Astrocyte (in vitro differentiated cells and primary cell): ENCODE data around the gene ZNF726. TPM values are rescaled to one million over a fixed set of nuclear protein-coding genes. Genes with fewer than 3 reads are reported as not detected.

Experiments used
- DNase-seq: peaks from one replicate; pipeline ENCODE4 v3.0.0-alpha.2; 2010; ENCODE audit warnings: low read depth
- FAIRE-seq: peaks from 2 replicates; lab custom pipeline; 2011; peaks lifted over from hg19 to GRCh38; lab: Jason Lieb, UNC
- H2AFZ ChIP-seq: 2 replicates; pipeline ENCODE4 v1.6.0; 2012; ENCODE audit warnings: low read depth, low read length, inconsistent platforms
- H3K27ac ChIP-seq: 2 replicates; pipeline ENCODE4 v1.5.1; 2011; ENCODE audit warnings: low read depth, low read length, inconsistent platforms
- H3K27me3 ChIP-seq: 2 replicates; pipeline ENCODE4 v1.6.0; 2011; ENCODE audit warnings: low read length, inconsistent platforms; ENCODE audit not compliant: insufficient read depth
- H3K36me3 ChIP-seq: 2 replicates; pipeline ENCODE4 v1.5.1; 2011; ENCODE audit warnings: low read length, inconsistent platforms; ENCODE audit not compliant: insufficient read depth
- H3K4me1 ChIP-seq: 2 replicates; pipeline ENCODE4 v1.5.1; 2011; ENCODE audit warnings: low read length, inconsistent platforms; ENCODE audit not compliant: insufficient read depth
- H3K4me2 ChIP-seq: 2 replicates; pipeline ENCODE4 v1.6.0; 2012; ENCODE audit warnings: low read length, inconsistent platforms
- H3K4me3 ChIP-seq: 2 replicates; pipeline ENCODE4 v1.5.1; 2011; ENCODE audit warnings: low read depth, mild to moderate bottlenecking, low read length, inconsistent platforms; ENCODE audit not compliant: insufficient read depth
- H3K79me2 ChIP-seq: 2 replicates; pipeline ENCODE4 v1.6.0; 2012; ENCODE audit warnings: mild to moderate bottlenecking, low read length, inconsistent platforms; ENCODE audit not compliant: insufficient read depth
- H3K9ac ChIP-seq: 2 replicates; pipeline ENCODE4 v1.6.0; 2012; ENCODE audit warnings: mild to moderate bottlenecking, low read length, inconsistent platforms
- H3K9me3 ChIP-seq: 2 replicates; pipeline ENCODE4 v1.5.1; 2012; ENCODE audit warnings: low read depth, mild to moderate bottlenecking, low read length, inconsistent platforms; ENCODE audit not compliant: insufficient read depth
- H4K20me1 ChIP-seq: 2 replicates; pipeline ENCODE4 v1.6.0; 2012; ENCODE audit warnings: low read length, inconsistent platforms; ENCODE audit not compliant: insufficient read depth
- H3K27ac Mint-ChIP-seq: one replicate; pipeline ENCODE4 v1.8.0; 2021; ENCODE audit warnings: mild to moderate bottlenecking, mixed read lengths; ENCODE audit not compliant: unreplicated experiment
- H3K27me3 Mint-ChIP-seq: one replicate; pipeline ENCODE4 v1.8.0; 2021; ENCODE audit warnings: low read depth, mixed read lengths; ENCODE audit not compliant: unreplicated experiment
- H3K36me3 Mint-ChIP-seq: one replicate; pipeline ENCODE4 v1.8.0; 2021; ENCODE audit warnings: low read depth, mixed read lengths; ENCODE audit not compliant: unreplicated experiment
- H3K4me1 Mint-ChIP-seq: one replicate; pipeline ENCODE4 v1.8.0; 2021; ENCODE audit warnings: low read depth, mixed read lengths; ENCODE audit not compliant: unreplicated experiment
- H3K4me3 Mint-ChIP-seq: one replicate; pipeline ENCODE4 v1.8.0; 2021; ENCODE audit warnings: mild to moderate bottlenecking, moderate library complexity, mixed read lengths; ENCODE audit not compliant: unreplicated experiment
- H3K9me3 Mint-ChIP-seq: one replicate; pipeline ENCODE4 v1.8.0; 2021; ENCODE audit warnings: mild to moderate bottlenecking, mixed read lengths; ENCODE audit not compliant: unreplicated experiment
- CTCF ChIP-seq: IDR thresholded peaks from 2 replicates; pipeline ENCODE4 v1.5.1; 2011; ENCODE audit warnings: low read depth, mild to moderate bottlenecking, inconsistent platforms, low read length, moderate library complexity; ENCODE audit not compliant: insufficient read depth
- EZH2 ChIP-seq: IDR thresholded peaks from 2 replicates; pipeline ENCODE4 v1.6.1; 2012; ENCODE audit warnings: mild to moderate bottlenecking, low read length, inconsistent platforms; ENCODE audit not compliant: insufficient read depth
- total RNA-seq: library from RNA; stranded (reverse); gene quantifications from 2 replicates; pipeline ENCODE4 v1.2.1, GENCODE V29; 2021

ZNF726 gene
- total RNA-seq, 1 donor from 2014 or later = 0.54 TPM

- H3K79me2 ChIP-seq = no peaks in the 10 kb centered on the region
- no peaks in the 10 kb centered on the region for H3K27me3 Mint-ChIP-seq
- peaks cover 18% of the 10 kb centered on the region for H3K9me3 ChIP-seq
Observed at GRCh38 chr19:23980805-23981204, 66.1 kb downstream of the ZNF726 start.

GRCh38 chr19:23981863-23982262, 67.2 kb downstream of the ZNF726 start:
- no peaks in the 10 kb centered on the region for H3K4me1 Mint-ChIP-seq
- FAIRE-seq (no peak), DNase-seq (no peak)
- H3K4me3 ChIP-seq = no peak overlapping the region
- H3K4me1 ChIP-seq = no peaks in the 10 kb centered on the region
- H3K27ac ChIP-seq = no peak overlapping the region
- no peak overlapping the region for H2AFZ ChIP-seq
- no peak overlapping the region for H3K27ac Mint-ChIP-seq
- no peak overlapping the region for H3K4me3 Mint-ChIP-seq
- peaks cover 7% of the 10 kb centered on the region for H3K9me3 Mint-ChIP-seq
- no peaks in the 10 kb centered on the region for H3K27me3 Mint-ChIP-seq
- H3K27me3 ChIP-seq = no peaks in the 10 kb centered on the region
- no peaks in the 10 kb centered on the region for H4K20me1 ChIP-seq
- H3K36me3 ChIP-seq = no peaks in the 10 kb centered on the region
- no peak overlapping the region for H3K4me2 ChIP-seq
- no peaks in the 10 kb centered on the region for H3K79me2 ChIP-seq
- H3K9me3 ChIP-seq = peaks cover 18% of the 10 kb centered on the region
- H3K36me3 Mint-ChIP-seq = no peaks in the 10 kb centered on the region
- H3K9ac ChIP-seq = no peak overlapping the region
- TF ChIP-seq CTCF (no peak), EZH2 (no peak)

More at GRCh38 chr19:23980805-23981204, 66.1 kb downstream of the ZNF726 start:
- no peak overlapping the region for H3K4me2 ChIP-seq
- TF ChIP-seq CTCF (no peak), EZH2 (no peak)
- no peak overlapping the region for H3K9ac ChIP-seq
- no peaks in the 10 kb centered on the region for H4K20me1 ChIP-seq
- Mint-ChIP-seq H3K9me3 (peaks cover 7% of the 10 kb centered on the region), H3K36me3 (no peaks in the 10 kb centered on the region), H3K4me3 (no peak overlapping the region), H3K4me1 (no peaks in the 10 kb centered on the region), H3K27ac (no peak overlapping the region)
- no peak for FAIRE-seq
- no peak overlapping the region for H2AFZ ChIP-seq
- H3K27ac ChIP-seq = no peak overlapping the region
- no peaks in the 10 kb centered on the region for H3K4me1 ChIP-seq
- no peak for DNase-seq
- no peaks in the 10 kb centered on the region for H3K36me3 ChIP-seq
- H3K27me3 ChIP-seq = no peaks in the 10 kb centered on the region
- H3K4me3 ChIP-seq = no peak overlapping the region

- Histone ChIP-seq H3K27me3 (no peaks in the 10 kb centered on the region), H4K20me1 (no peaks in the 10 kb centered on the region), H3K9me3 (peaks cover 14% of the 10 kb centered on the region), H3K4me1 (no peaks in the 10 kb centered on the region), H3K27ac (no peak overlapping the region), H2AFZ (no peak overlapping the region), H3K36me3 (no peaks in the 10 kb centered on the region), H3K4me2 (no peak overlapping the region), H3K4me3 (no peak overlapping the region), H3K79me2 (no peaks in the 10 kb centered on the region), H3K9ac (no peak overlapping the region)
- no peaks in the 10 kb centered on the region for H3K27me3 Mint-ChIP-seq
- no peak for TF ChIP-seq EZH2
- no peak for TF ChIP-seq CTCF
- no peak for DNase-seq
- no peak overlapping the region for H3K27ac Mint-ChIP-seq
- peaks cover 7% of the 10 kb centered on the region for H3K9me3 Mint-ChIP-seq
- H3K36me3 Mint-ChIP-seq = no peaks in the 10 kb centered on the region
- H3K4me1 Mint-ChIP-seq = no peaks in the 10 kb centered on the region
- FAIRE-seq = no peak
- H3K4me3 Mint-ChIP-seq = no peak overlapping the region
Observed at GRCh38 chr19:23983406-23983805, 68.7 kb downstream of the ZNF726 start.

Other genes with a start within 250 kb of the ZNF726 start
- 12.8 and 15.5 TPM in 2 replicates for gene ZNF675, start 227.7 kb upstream of the ZNF726 start, total RNA-seq
- 1.3 and 3.1 TPM in 2 replicates for gene ZNF681, start 156.0 kb upstream of the ZNF726 start, total RNA-seq
- gene ZNF254, start 172.3 kb downstream of the ZNF726 start, total RNA-seq = 13.9 and 20.4 TPM in 2 replicates